Spleen (tissue), 11 donors: ENCODE measurements around the gene EDN1. TPM values are rescaled to one million over a fixed set of nuclear protein-coding genes. Genes with fewer than 3 reads are reported as not detected.
"Not testable (repeated sequence)": the region's sequence is repeated elsewhere in the genome, so short reads cannot be mapped to it uniquely, and the experiment has no call there.

Experiments used
- DNase-seq: peaks from one replicate; pipeline ENCODE4 v3.0.0-alpha.2; 2020
- H3K27ac ChIP-seq, 8 donors: fragments of 200-600 bp; sonication (generic) in 7 of 8; 1 replicate in 4 of 8; 2 replicates in 4 of 8; pipeline versions ENCODE4 v1.5.0 to v1.8.0; 2016 to 2021; ENCODE audit warnings: inconsistent platforms in 4 of 8, mild to moderate bottlenecking in 4 of 8, moderate library complexity in 1 of 8
- H3K27me3 ChIP-seq, 7 donors: fragments of 200-600 bp; sonication (generic) in 6 of 7; replicated peaks in 1 of 7; 1 replicate in 4 of 7; 2 replicates in 3 of 7; pipeline versions ENCODE4 v1.5.0 to v1.8.0; 2016 to 2021; ENCODE audit warnings: inconsistent platforms in 3 of 7, mild to moderate bottlenecking in 1 of 7
- H3K36me3 ChIP-seq, 6 donors: fragments of 200-600 bp; sonication (generic) in 5 of 6; 1 replicate in 4 of 6; 2 replicates in 2 of 6; pipeline versions ENCODE4 v1.5.0 to v1.8.0; 2016 to 2021; ENCODE audit warnings: inconsistent platforms in 2 of 6
- H3K4me1 ChIP-seq, 6 donors: fragments of 200-600 bp; sonication (generic) in 5 of 6; 1 replicate in 3 of 6; 2 replicates in 3 of 6; pipeline versions ENCODE4 v1.5.0 to v1.8.0; 2016 to 2021; ENCODE audit warnings: inconsistent platforms in 3 of 6
- H3K4me3 ChIP-seq, 8 donors: fragments of 200-600 bp; sonication (generic) in 7 of 8; 1 replicate in 4 of 8; 2 replicates in 4 of 8; pipeline versions ENCODE4 v1.5.0 to v1.8.0; 2016 to 2021; ENCODE audit warnings: inconsistent platforms in 4 of 8, mild to moderate bottlenecking in 4 of 8, moderate library complexity in 2 of 8
- H3K9me3 ChIP-seq, 8 donors: fragments of 200-600 bp; sonication (generic) in 7 of 8; 1 replicate in 4 of 8; 2 replicates in 4 of 8; pipeline versions ENCODE4 v1.5.0 to v1.8.0; 2016 to 2021; ENCODE audit warnings: inconsistent platforms in 4 of 8
- CTCF ChIP-seq, 11 experiments: fragments of 200-600 bp in 7 of 11; fragments of 450-650 bp in 4 of 11; sonication (generic) in 4 of 11; IDR thresholded peaks in 8 of 11; conservative IDR thresholded peaks in 3 of 11; 1 replicate in 7 of 11; 2 replicates in 4 of 11; pipeline versions ENCODE4 v1.4.0 to v1.8.0; 2016 to 2021; ENCODE audit warnings: antibody characterized with exemption in 11 of 11, inconsistent platforms in 4 of 11, mild to moderate bottlenecking in 1 of 11
- POLR2A ChIP-seq, 3 donors: fragments of 450-650 bp; IDR thresholded peaks; one replicate each; pipeline ENCODE4 v1.5.1; 2017; ENCODE audit warnings: antibody characterized with exemption in 3 of 3, mild to moderate bottlenecking in 1 of 3
- POLR2AphosphoS5 ChIP-seq, 3 donors: sonication (generic); formaldehyde crosslinking; IDR thresholded peaks; one replicate each; pipeline ENCODE4 v1.5.1; 2017; ENCODE audit warnings: antibody characterized with exemption in 3 of 3
- WGBS, 5 donors: extraction: QIAGEN DNeasy Blood & Tissue Kit in 3 of 5; methylation state at CpG; one replicate each; pipeline versions ENCODE4 v1.1.5 to v1.1.7; 2013 to 2018; 5-methylcytosine and 5-hydroxymethylcytosine counted together
- intact Hi-C: fragments of 100-400 bp; cut with DNase I; formaldehyde crosslinking; loops from one replicate; pipeline ENCODE4 v1.15.0; 2023; ENCODE audit warnings: low total_unique reads
- polyA plus RNA-seq, 3 donors: library from polyadenylated mRNA; stranded (reverse); fragments of 200-250 nt; gene quantifications; one replicate each; pipeline ENCODE4 v1.2.1, GENCODE V29; 2013
- total RNA-seq, 7 donors: library from RNA; depleted of rRNA in 3 of 7; stranded (reverse); fragments of >200 nt in 3 of 7; fragmentation: NEBNext Ultra II Directional in 4 of 7; extraction: Animal tissue kit (Norgen Biotek cat#: 25700) in 4 of 7; gene quantifications; one replicate each; pipeline versions ENCODE4 v1.1.0 to v1.2.1, GENCODE V29; 2016 to 2021
- donor health status: healthy with polysubstance abuse.
- donor health status: DM: no; HTN: no; CAD: no; lungs with moderate emphysema.
- donor health status: DM: no; HTN: no; CAD: no.
- donor health status: Bipolar disorder and iron deficiency.
- donor health status: healthy.
- donor health status: DM: no; HTN: no; CAD: no.
- donor health status: DM: yes; HTN: yes; CAD: no.

Gene EDN1
- total and polyA plus RNA-seq, 10 donors, result 5.2 to 27.1 (median 13.4) TPM

GRCh38 chr6:12328701-12329100 lies 38.5 kb downstream of the EDN1 start:
- 62 to 94% (median 82%) methylated on average over 3 of the region's 3 CpGs for WGBS, 5 donors
- intact Hi-C loops, result no loop called here
- no peak for DNase-seq
- Histone ChIP-seq H3K27ac (no peak overlapping the region), H3K9me3 (no peaks in the 10 kb centered on the region), H3K4me1 (peaks cover 0 to 10% (median 0%) of the 10 kb centered on the region in 6 donors), H3K36me3 (no peaks in the 10 kb centered on the region), H3K27me3 (no peaks in the 10 kb centered on the region), H3K4me3 (no peak overlapping the region)
- TF ChIP-seq POLR2A (IDR thresholded peaks at IDR 0.05) (no peak), CTCF (IDR thresholded peaks at IDR 0.05 in 8 of 11, conservative IDR thresholded peaks at IDR 0.05 in 3 of 11) (no peak), POLR2AphosphoS5 (IDR thresholded peaks at IDR 0.05) (no peak)

- Histone ChIP-seq H3K4me1 (peaks cover 0 to 10% (median 0%) of the 10 kb centered on the region in 6 donors), H3K36me3 (no peaks in the 10 kb centered on the region), H3K27ac (no peak overlapping the region), H3K27me3 (no peaks in the 10 kb centered on the region), H3K4me3 (no peak overlapping the region), H3K9me3 (no peaks in the 10 kb centered on the region)
- TF ChIP-seq CTCF (IDR thresholded peaks at IDR 0.05 in 8 of 11, conservative IDR thresholded peaks at IDR 0.05 in 3 of 11), result no peak
- TF ChIP-seq POLR2AphosphoS5 (IDR thresholded peaks at IDR 0.05), result no peak
- TF ChIP-seq POLR2A (IDR thresholded peaks at IDR 0.05), result no peak
- no peak for DNase-seq
- WGBS, 5 donors, result 74 to 87% (median 83%) methylated on average over 2 of the region's 2 CpGs
- intact Hi-C loops, result no loop called here
Observed at GRCh38 chr6:12331474-12331873, 41.3 kb downstream of the EDN1 start.

- WGBS, 5 donors, result 51 to 66% (median 63%) methylated on average over 8 of the region's 8 CpGs
- no peak for DNase-seq
- intact Hi-C loops, result no loop called here
- Histone ChIP-seq H3K36me3 (no peaks in the 10 kb centered on the region), H3K4me1 (peaks cover 0 to 10% (median 0%) of the 10 kb centered on the region in 6 donors), H3K27ac (no peak overlapping the region), H3K27me3 (no peaks in the 10 kb centered on the region), H3K4me3 (no peak overlapping the region), H3K9me3 (no peaks in the 10 kb centered on the region)
- no peak for TF ChIP-seq CTCF (IDR thresholded peaks at IDR 0.05 in 8 of 11, conservative IDR thresholded peaks at IDR 0.05 in 3 of 11)
- no peak for TF ChIP-seq POLR2AphosphoS5 (IDR thresholded peaks at IDR 0.05)
- no peak for TF ChIP-seq POLR2A (IDR thresholded peaks at IDR 0.05)
Observed at GRCh38 chr6:12331951-12332749, 42.0 kb downstream of the EDN1 start.

GRCh38 chr6:12332750-12333079 lies 42.6 kb downstream of the EDN1 start:
- H3K27ac ChIP-seq, H3K9me3 ChIP-seq, H3K4me3 ChIP-seq, H3K27me3 ChIP-seq, DNase-seq, intact Hi-C loops, H3K36me3 ChIP-seq: not testable (repeated sequence)
- H3K4me1 ChIP-seq, result peaks cover 0 to 10% (median 0%) of the 10 kb centered on the region in 6 donors
- WGBS, 5 donors, result 69 to 84% (median 77%) methylated on average over 5 of the region's 5 CpGs
